K562 (cell line): ENCODE data around the gene FKRP. TPM values are rescaled to one million over a fixed set of nuclear protein-coding genes. Genes with fewer than 3 reads are reported as not detected.
A peak's percentile ranks its signal among the peaks of the same experiment; 100 is the strongest.

Source experiments
- FOS ChIP-seq: IDR thresholded peaks from 3 replicates; pipeline ENCODE4 v1.6.1; 2011; ENCODE audit not compliant: insufficient read length; ENCODE audit errors: extremely low read depth
- HCFC1 ChIP-seq: IDR thresholded peaks from 2 replicates; pipeline ENCODE4 v1.6.1; 2012; ENCODE audit warnings: low read depth, low read length, improper control_type of control experiment
- SFPQ ChIP-seq: fragments of 200-400 bp; formaldehyde crosslinking; IDR thresholded peaks from 2 replicates; pipeline ENCODE4 v1.6.1; 2017; ENCODE audit warnings: mild to moderate bottlenecking, low read depth, low read length, moderate library complexity
- SNIP1 ChIP-seq: fragments of 450-650 bp; IDR thresholded peaks from 2 replicates; pipeline ENCODE4 v1.7.1; 2017; ENCODE audit warnings: low read depth, mild to moderate bottlenecking
- SNRNP70 ChIP-seq: fragments of 200-400 bp; formaldehyde crosslinking; optimal IDR thresholded peaks from 2 replicates; pipeline ENCODE3; 2017; ENCODE audit warnings: low read depth, low read length
- SRSF1 ChIP-seq: fragments of 200-400 bp; formaldehyde crosslinking; IDR thresholded peaks from 2 replicates; pipeline ENCODE4 v1.6.1; 2017; ENCODE audit warnings: mild to moderate bottlenecking, low read depth, low read length, moderate library complexity
- ZNF124 ChIP-seq: sonication (generic); formaldehyde crosslinking; IDR thresholded peaks from 2 replicates; pipeline ENCODE4 v1.8.1; 2022; ENCODE audit warnings: missing genetic modification reagents
- ZNF436 ChIP-seq: fragments of 250-450, 450-650 bp; sonication (Bioruptor Pico); formaldehyde crosslinking; IDR thresholded peaks from 2 replicates; pipeline ENCODE4 v1.7.0; 2020; ENCODE audit warnings: mild to moderate bottlenecking
- ZNF512 ChIP-seq: IDR thresholded peaks from 2 replicates; pipeline ENCODE4 v1.6.1; 2016; ENCODE audit warnings: missing genetic modification characterization, missing compliant biosample characterization
- ZNF589 ChIP-seq: fragments of 200-800 bp; sonication (Bioruptor generic); IDR thresholded peaks from 2 replicates; pipeline ENCODE4 v1.6.1; 2016; ENCODE audit warnings: low read depth, missing genetic modification characterization, missing compliant biosample characterization
- ZNF766 ChIP-seq: fragments of 200-800 bp; sonication (Bioruptor generic); conservative IDR thresholded peaks from 2 replicates; pipeline ENCODE4 v1.6.1; 2016; ENCODE audit warnings: missing genetic modification characterization, missing compliant biosample characterization
- polyA plus RNA-seq, 8 experiments: library from polyadenylated mRNA; depleted of rRNA in 4 of 8; stranded (reverse) in 5 of 8; unstranded in 3 of 8; fragments of >200 nt; fragmentation: Nextera tagmentation in 2 of 8; fragmentation: Illumina TruSeq in 1 of 8; extraction: Ambion mirVana in 2 of 8; extraction: Trizol in 1 of 8; gene quantifications; 2 replicates each; pipeline versions ENCODE4 v1.2.1 to v1.2.3, GENCODE V29; 2011 to 2014; ENCODE audit warnings: inconsistent platforms in 1 of 8, missing spikeins in 1 of 8
- total RNA-seq, 7 experiments: library from RNA; depleted of rRNA in 6 of 7; stranded (reverse); fragments of >200 nt in 6 of 7; fragmentation: Illumina TruSeq in 2 of 7; extraction: Trizol in 2 of 7; gene quantifications; 2 replicates each; pipeline versions ENCODE4 v1.2.1 to v1.2.3, GENCODE V29; 2011 to 2021; ENCODE audit warnings: low replicate concordance in 1 of 7
- TF ChIP-seq, protein P1 (sequence below), 2 experiments: IDR thresholded peaks; 2 replicates each; pipeline ENCODE4 v1.6.1; 2012; ENCODE audit warnings: improper control_type of control experiment in 2 of 2, low read depth in 2 of 2, low read length in 2 of 2, borderline replicate concordance in 1 of 2
- TF ChIP-seq, protein P2 (sequence below): sonication (generic); formaldehyde crosslinking; IDR thresholded peaks from 2 replicates; pipeline ENCODE4 v1.8.1; 2022; ENCODE audit warnings: missing genetic modification reagents
- TF ChIP-seq, protein P3 (sequence below): fragments of 250-450 bp; sonication (Bioruptor Pico); IDR thresholded peaks from 2 replicates; pipeline ENCODE4 v1.5.1; 2021; ENCODE audit warnings: mild to moderate bottlenecking
- TF ChIP-seq, protein P4 (sequence below): sonication (generic); formaldehyde crosslinking; IDR thresholded peaks from 2 replicates; pipeline ENCODE4 v1.8.0; 2022; ENCODE audit warnings: mild to moderate bottlenecking, low read depth, missing genetic modification reagents

FKRP gene
- total and polyA plus RNA-seq, 9 of the 15 experiments (the other 6 are each of a cell fraction or from before 2014, with no cell fraction given) = 0.68 to 16.1 (median 6.5) TPM

DNA sequence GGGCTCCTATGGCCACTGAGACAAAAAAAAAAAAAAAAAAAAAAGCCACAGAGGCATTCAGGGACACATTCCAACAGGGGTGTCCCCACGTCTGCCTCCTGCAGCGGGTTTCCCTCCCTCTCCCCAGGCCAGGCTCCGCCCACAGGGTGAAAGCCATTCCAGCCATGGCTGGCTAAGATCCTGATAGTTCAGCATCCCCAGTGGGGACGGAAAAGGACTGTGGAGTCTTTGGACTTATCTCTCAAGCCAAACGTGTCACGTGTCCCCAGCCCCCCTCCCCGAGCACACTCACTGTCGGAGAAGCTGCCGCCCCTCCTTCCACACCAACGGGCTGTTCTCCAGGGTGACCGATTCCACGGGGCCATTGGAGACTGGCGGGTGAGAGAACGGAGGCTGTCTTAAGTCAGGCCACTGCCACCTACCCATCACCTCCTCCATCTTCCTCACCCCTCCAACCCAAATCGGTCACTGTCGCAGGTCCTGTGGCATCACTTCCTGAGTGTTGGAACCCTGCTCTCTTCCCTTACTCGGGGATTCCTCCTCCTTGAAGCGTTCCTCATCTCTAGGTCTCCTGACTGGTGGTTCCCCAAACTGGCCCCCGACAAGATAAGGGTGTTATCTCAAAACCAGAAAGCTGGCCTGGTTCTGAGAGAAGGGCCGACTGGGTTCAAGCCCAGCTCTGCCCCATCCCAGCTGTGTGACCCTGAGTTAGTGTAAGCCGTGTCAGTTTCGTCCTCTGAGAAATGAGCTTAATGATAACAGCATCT lies 9.1 kb upstream of the FKRP start (continued):
- TF ChIP-seq SFPQ (no peak), SNRNP70 (no peak), HCFC1 (no peak), ZNF766 (0 out of 2 replicates have a peak, but pooled peaks have one; percentile 61), FOS (no peak), ZNF512 (tag) (no peak), ZNF124 (no peak), ZNF436 (CRISPR knock-in tag) (no peak), SRSF1 (no peak), ZNF589 (no peak), SNIP1 (no peak)
- TF ChIP-seq, protein P1, sequence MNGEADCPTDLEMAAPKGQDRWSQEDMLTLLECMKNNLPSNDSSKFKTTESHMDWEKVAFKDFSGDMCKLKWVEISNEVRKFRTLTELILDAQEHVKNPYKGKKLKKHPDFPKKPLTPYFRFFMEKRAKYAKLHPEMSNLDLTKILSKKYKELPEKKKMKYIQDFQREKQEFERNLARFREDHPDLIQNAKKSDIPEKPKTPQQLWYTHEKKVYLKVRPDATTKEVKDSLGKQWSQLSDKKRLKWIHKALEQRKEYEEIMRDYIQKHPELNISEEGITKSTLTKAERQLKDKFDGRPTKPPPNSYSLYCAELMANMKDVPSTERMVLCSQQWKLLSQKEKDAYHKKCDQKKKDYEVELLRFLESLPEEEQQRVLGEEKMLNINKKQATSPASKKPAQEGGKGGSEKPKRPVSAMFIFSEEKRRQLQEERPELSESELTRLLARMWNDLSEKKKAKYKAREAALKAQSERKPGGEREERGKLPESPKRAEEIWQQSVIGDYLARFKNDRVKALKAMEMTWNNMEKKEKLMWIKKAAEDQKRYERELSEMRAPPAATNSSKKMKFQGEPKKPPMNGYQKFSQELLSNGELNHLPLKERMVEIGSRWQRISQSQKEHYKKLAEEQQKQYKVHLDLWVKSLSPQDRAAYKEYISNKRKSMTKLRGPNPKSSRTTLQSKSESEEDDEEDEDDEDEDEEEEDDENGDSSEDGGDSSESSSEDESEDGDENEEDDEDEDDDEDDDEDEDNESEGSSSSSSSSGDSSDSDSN (IDR thresholded peaks at IDR 0.05; ENCODE audit: borderline replicate concordance in 1 of 2, low read depth in 2 of 2, low read length in 2 of 2) = no peak
- TF ChIP-seq, protein P2, sequence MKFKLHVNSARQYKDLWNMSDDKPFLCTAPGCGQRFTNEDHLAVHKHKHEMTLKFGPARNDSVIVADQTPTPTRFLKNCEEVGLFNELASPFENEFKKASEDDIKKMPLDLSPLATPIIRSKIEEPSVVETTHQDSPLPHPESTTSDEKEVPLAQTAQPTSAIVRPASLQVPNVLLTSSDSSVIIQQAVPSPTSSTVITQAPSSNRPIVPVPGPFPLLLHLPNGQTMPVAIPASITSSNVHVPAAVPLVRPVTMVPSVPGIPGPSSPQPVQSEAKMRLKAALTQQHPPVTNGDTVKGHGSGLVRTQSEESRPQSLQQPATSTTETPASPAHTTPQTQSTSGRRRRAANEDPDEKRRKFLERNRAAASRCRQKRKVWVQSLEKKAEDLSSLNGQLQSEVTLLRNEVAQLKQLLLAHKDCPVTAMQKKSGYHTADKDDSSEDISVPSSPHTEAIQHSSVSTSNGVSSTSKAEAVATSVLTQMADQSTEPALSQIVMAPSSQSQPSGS (CRISPR knock-in tag) = no peak
- TF ChIP-seq, protein P3, sequence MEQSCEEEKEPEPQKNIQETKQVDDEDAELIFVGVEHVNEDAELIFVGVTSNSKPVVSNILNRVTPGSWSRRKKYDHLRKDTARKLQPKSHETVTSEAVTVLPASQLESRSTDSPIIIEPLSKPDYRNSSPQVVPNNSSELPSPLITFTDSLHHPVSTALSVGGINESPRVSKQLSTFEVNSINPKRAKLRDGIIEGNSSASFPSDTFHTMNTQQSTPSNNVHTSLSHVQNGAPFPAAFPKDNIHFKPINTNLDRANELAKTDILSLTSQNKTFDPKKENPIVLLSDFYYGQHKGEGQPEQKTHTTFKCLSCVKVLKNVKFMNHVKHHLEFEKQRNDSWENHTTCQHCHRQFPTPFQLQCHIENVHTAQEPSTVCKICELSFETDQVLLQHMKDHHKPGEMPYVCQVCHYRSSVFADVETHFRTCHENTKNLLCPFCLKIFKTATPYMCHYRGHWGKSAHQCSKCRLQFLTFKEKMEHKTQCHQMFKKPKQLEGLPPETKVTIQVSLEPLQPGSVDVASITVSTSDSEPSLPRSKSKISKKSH (CRISPR knock-in tag) = no peak
- TF ChIP-seq, protein P4, sequence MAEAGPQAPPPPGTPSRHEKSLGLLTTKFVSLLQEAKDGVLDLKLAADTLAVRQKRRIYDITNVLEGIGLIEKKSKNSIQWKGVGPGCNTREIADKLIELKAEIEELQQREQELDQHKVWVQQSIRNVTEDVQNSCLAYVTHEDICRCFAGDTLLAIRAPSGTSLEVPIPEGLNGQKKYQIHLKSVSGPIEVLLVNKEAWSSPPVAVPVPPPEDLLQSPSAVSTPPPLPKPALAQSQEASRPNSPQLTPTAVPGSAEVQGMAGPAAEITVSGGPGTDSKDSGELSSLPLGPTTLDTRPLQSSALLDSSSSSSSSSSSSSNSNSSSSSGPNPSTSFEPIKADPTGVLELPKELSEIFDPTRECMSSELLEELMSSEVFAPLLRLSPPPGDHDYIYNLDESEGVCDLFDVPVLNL (CRISPR knock-in tag) = no peak
